Gastrocnemius medialis (tissue), 4 donors: ENCODE data around the gene GPRC5D. TPM values are rescaled to one million over a fixed set of nuclear protein-coding genes. Genes with fewer than 3 reads are reported as not detected.

Source experiments
- ATAC-seq, 2 donors: fragments of 150-250 bp; one replicate each; pipeline ENCODE4 v1.9.1; 2016
- DNase-seq, 2 donors: peaks; one replicate each; pipeline ENCODE4 v3.0.0-alpha.2; 2019
- H3K27ac ChIP-seq, 4 donors: fragments of 200-600 bp; sonication (generic); 1 replicate in 1 of 4; 2 replicates in 3 of 4; pipeline ENCODE4 v1.5.1; 2016 to 2018; ENCODE audit warnings: mild to moderate bottlenecking in 2 of 4, moderate library complexity in 1 of 4
- H3K27me3 ChIP-seq, 3 donors: fragments of 200-600 bp; sonication (generic) in 2 of 3; 1 replicate in 1 of 3; 2 replicates in 2 of 3; pipeline versions ENCODE4 v1.5.1 to v1.6.0; 2016 to 2019; ENCODE audit warnings: mild to moderate bottlenecking in 1 of 3, moderate library complexity in 1 of 3
- H3K36me3 ChIP-seq, 2 donors: fragments of 200-600 bp; sonication (generic) in 1 of 2; one replicate each; pipeline ENCODE4 v1.5.1; 2017 to 2018
- H3K4me1 ChIP-seq, 2 donors: fragments of 200-600 bp; sonication (generic) in 1 of 2; one replicate each; pipeline ENCODE4 v1.5.1; 2016 to 2017; ENCODE audit warnings: mild to moderate bottlenecking in 2 of 2
- H3K4me3 ChIP-seq, 4 donors: fragments of 200-600 bp; sonication (generic) in 3 of 4; 1 replicate in 1 of 4; 2 replicates in 3 of 4; pipeline ENCODE4 v1.5.1; 2016 to 2019; ENCODE audit warnings: mild to moderate bottlenecking in 2 of 4
- H3K9me3 ChIP-seq, 3 donors: fragments of 200-600 bp; sonication (generic) in 2 of 3; 1 replicate in 1 of 3; 2 replicates in 2 of 3; pipeline ENCODE4 v1.5.1; 2016 to 2019
- POLR2A ChIP-seq, 2 donors: fragments of 450-650 bp; IDR thresholded peaks; one replicate each; pipeline ENCODE4 v1.6.1; 2017; ENCODE audit warnings: antibody characterized with exemption in 2 of 2, mild to moderate bottlenecking in 2 of 2, moderate library complexity in 2 of 2
- in situ Hi-C, 4 donors: fragments of 200-750 bp; cut with MboI; loops; one replicate each; pipeline versions ENCODE4 v1.15.0 to v1.8.0; 2017; ENCODE audit warnings: low sequenced_read_pairs in 4 of 4
- intact Hi-C: fragments of 100-400 bp; cut with DNase I; formaldehyde crosslinking; loops from one replicate; pipeline ENCODE4 v1.15.1; 2023; ENCODE audit warnings: low total_unique reads
- total RNA-seq, 4 donors: library from RNA; depleted of rRNA; stranded (reverse); fragments of >200 nt; gene quantifications; one replicate each; pipeline versions ENCODE4 v1.1.0 to v1.2.3, GENCODE V29; 2016
- TF ChIP-seq, protein P1 (sequence below), 5 experiments: fragments of 450-650 bp in 3 of 5; fragments of 200-600 bp in 2 of 5; sonication (generic) in 2 of 5; IDR thresholded peaks in 4 of 5; conservative IDR thresholded peaks in 1 of 5; 1 replicate in 4 of 5; 2 replicates in 1 of 5; pipeline ENCODE4 v1.5.1; 2016 to 2019; ENCODE audit warnings: antibody characterized with exemption in 5 of 5, mild to moderate bottlenecking in 3 of 5, moderate library complexity in 3 of 5

GPRC5D gene
- total RNA-seq, 4 donors from 2014 or later, result not detected

DNA sequence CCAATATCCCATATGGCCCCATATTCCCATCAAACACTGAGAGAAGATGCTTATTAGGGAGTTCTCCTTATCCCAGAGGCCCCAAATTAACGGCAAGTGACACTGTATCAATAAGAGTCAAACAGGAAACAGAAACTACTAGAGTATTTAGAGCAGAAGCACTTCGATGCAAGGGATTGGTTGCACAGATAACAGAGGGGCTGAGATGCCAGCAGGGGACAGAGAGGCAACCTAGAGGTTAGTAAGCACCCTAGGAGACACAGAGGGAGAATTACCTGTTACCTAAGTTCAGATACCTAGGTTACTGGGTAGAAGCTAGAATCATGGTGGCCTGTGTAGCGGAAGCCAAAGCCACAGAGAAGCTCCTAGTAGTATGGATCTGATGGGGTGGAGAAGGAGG is 45.2 kb upstream of the GPRC5D start:
- Histone ChIP-seq H3K4me3 (no peak overlapping the region), H3K27ac (no peak overlapping the region), H3K36me3 (no peaks in the 10 kb centered on the region), H3K4me1 (peaks cover 15 to 21% of the 10 kb centered on the region in 2 donors), H3K27me3 (no peaks in the 10 kb centered on the region), H3K9me3 (no peaks in the 10 kb centered on the region)
- in situ Hi-C loops (loop anchor here in 3 of 4 donors (10.0 to 25.0 kb wide), 3 partner anchors 82 to 210 kb away; partner anchors contain the start of genes APOLD1 (in 1 of the 3) and DDX47 (in 1 of the 3)), intact Hi-C loops (no loop called here)
- TF ChIP-seq, protein P1, sequence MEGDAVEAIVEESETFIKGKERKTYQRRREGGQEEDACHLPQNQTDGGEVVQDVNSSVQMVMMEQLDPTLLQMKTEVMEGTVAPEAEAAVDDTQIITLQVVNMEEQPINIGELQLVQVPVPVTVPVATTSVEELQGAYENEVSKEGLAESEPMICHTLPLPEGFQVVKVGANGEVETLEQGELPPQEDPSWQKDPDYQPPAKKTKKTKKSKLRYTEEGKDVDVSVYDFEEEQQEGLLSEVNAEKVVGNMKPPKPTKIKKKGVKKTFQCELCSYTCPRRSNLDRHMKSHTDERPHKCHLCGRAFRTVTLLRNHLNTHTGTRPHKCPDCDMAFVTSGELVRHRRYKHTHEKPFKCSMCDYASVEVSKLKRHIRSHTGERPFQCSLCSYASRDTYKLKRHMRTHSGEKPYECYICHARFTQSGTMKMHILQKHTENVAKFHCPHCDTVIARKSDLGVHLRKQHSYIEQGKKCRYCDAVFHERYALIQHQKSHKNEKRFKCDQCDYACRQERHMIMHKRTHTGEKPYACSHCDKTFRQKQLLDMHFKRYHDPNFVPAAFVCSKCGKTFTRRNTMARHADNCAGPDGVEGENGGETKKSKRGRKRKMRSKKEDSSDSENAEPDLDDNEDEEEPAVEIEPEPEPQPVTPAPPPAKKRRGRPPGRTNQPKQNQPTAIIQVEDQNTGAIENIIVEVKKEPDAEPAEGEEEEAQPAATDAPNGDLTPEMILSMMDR (IDR thresholded peaks at IDR 0.05 in 4 of 5, conservative IDR thresholded peaks at IDR 0.05 in 1 of 5), result no peak
- TF ChIP-seq POLR2A (IDR thresholded peaks at IDR 0.05), result no peak
- ATAC-seq (no peak), DNase-seq (no peak)

- H3K27me3 ChIP-seq, result no peaks in the 10 kb centered on the region
- DNase-seq, result no peak
- intact Hi-C loops (no loop called here), in situ Hi-C loops (loop anchor here in 3 of 4 donors (10.0 to 25.0 kb wide), 3 partner anchors 81 to 209 kb away; partner anchors contain the start of genes APOLD1 (in 1 of the 3) and DDX47 (in 1 of the 3))
- peaks cover 15 to 21% of the 10 kb centered on the region in 2 donors for H3K4me1 ChIP-seq
- no peak for ATAC-seq
- TF ChIP-seq, protein P1 (IDR thresholded peaks at IDR 0.05 in 4 of 5, conservative IDR thresholded peaks at IDR 0.05 in 1 of 5), result no peak
- no peak for TF ChIP-seq POLR2A (IDR thresholded peaks at IDR 0.05)
- no peak overlapping the region for H3K27ac ChIP-seq
- no peaks in the 10 kb centered on the region for H3K9me3 ChIP-seq
- H3K4me3 ChIP-seq, result no peak overlapping the region
- H3K36me3 ChIP-seq, result no peaks in the 10 kb centered on the region
Observed at GRCh38 chr12:12996209-12996608, 44.2 kb upstream of the GPRC5D start.

DNA sequence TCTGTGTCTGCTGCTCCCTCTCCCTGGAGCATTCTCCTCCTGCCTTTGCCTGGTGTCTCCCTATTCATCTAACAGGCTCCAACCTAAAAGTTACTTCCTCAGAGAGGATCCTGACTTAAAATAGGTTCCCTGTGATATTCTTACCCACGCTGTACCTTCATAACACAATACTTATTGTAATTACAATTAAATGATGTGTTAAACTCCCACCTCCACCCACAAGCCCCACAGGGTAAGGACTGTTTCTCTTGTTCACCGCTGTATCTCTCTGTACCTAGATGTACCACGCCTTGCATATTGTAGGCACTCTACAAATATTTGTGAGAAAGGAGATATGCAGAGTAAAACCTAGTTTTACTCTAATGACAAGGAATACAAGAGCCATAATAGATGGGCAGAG is 43.1 kb upstream of the GPRC5D start:
- no peak overlapping the region for H3K4me3 ChIP-seq
- DNase-seq, result no peak
- H3K27me3 ChIP-seq, result no peaks in the 10 kb centered on the region
- no peak for ATAC-seq
- H3K9me3 ChIP-seq, result no peaks in the 10 kb centered on the region
- no peak for TF ChIP-seq POLR2A (IDR thresholded peaks at IDR 0.05)
- TF ChIP-seq, protein P1 (IDR thresholded peaks at IDR 0.05 in 4 of 5, conservative IDR thresholded peaks at IDR 0.05 in 1 of 5), result no peak
- intact Hi-C loops, result no loop called here
- H3K27ac ChIP-seq, result no peak overlapping the region
- H3K36me3 ChIP-seq, result no peaks in the 10 kb centered on the region
- H3K4me1 ChIP-seq, result peaks cover 15 to 21% of the 10 kb centered on the region in 2 donors
- in situ Hi-C loops, result loop anchor here in 3 of 4 donors (10.0 to 25.0 kb wide), 3 partner anchors 80 to 208 kb away; partner anchors contain the start of genes APOLD1 (in 1 of the 3) and DDX47 (in 1 of the 3)

DNA sequence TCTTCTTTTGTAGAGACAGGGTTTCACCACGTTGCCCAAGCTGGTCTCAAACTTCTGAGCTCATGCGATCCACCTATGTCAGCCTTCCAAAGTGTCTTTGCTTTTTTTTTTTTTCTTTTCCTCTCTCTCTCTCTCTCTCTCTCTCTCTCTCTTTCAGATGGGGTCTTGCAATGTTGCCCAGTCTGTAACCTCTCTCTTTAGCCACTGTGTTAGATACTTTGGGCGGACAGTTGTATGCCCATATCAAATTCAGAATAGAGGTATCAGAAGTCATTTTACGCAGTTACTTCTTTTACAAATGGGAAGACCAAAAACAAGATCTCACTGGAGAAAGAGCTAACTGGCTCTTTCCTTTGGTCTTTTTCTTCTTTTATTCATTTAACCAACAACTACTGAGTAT is 41.4 kb upstream of the GPRC5D start:
- in situ Hi-C loops (loop anchor here in 3 of 4 donors (10.0 to 25.0 kb wide), 3 partner anchors 79 to 206 kb away; partner anchors contain the start of genes APOLD1 (in 1 of the 3) and DDX47 (in 1 of the 3)), intact Hi-C loops (no loop called here)
- DNase-seq (no peak), ATAC-seq (no peak)
- peaks cover 7 to 10% of the 10 kb centered on the region in 2 donors for H3K4me1 ChIP-seq
- peaks cover 0 to 8% of the 10 kb centered on the region in 2 donors for H3K36me3 ChIP-seq
- H3K27me3 ChIP-seq, result no peaks in the 10 kb centered on the region
- no peak overlapping the region for H3K27ac ChIP-seq
- TF ChIP-seq POLR2A (IDR thresholded peaks at IDR 0.05), result no peak
- TF ChIP-seq, protein P1 (IDR thresholded peaks at IDR 0.05 in 4 of 5, conservative IDR thresholded peaks at IDR 0.05 in 1 of 5), result no peak
- H3K4me3 ChIP-seq, result no peak overlapping the region
- no peaks in the 10 kb centered on the region for H3K9me3 ChIP-seq
